CD4-positive, alpha-beta memory T cell (primary cell): ENCODE measurements around the gene SLC37A1. TPM values are rescaled to one million over a fixed set of nuclear protein-coding genes. Genes with fewer than 3 reads are reported as not detected.

ENCODE experiments used
- CTCF ChIA-PET: fragments of 350-600 bp; sonication (Branson Sonifier 250); formaldehyde crosslinking; loops from one replicate; lab custom pipeline; 2021; ENCODE audit warnings: inconsistent platforms; ENCODE audit not compliant: partially characterized antibody; lab: Charles Lee
- POLR2A ChIA-PET: fragments of 350-600 bp; sonication (Branson Sonifier 250); formaldehyde crosslinking; loops from one replicate; lab custom pipeline; 2021; ENCODE audit not compliant: partially characterized antibody; lab: Charles Lee
- DNase-seq, 5 donors: peaks; one replicate each; pipeline versions ENCODE4 v3.0.0 to v3.0.0-alpha.2; 2020 to 2022; ENCODE audit warnings: mixed read lengths in 1 of 5
- H3K27ac ChIP-seq: one replicate; pipeline ENCODE4 v1.7.0; 2013; ENCODE audit warnings: low read depth, low read length
- H3K27me3 ChIP-seq: 2 replicates; pipeline ENCODE4 v1.7.0; 2013; ENCODE audit warnings: mild to moderate bottlenecking, low read length, moderate library complexity; ENCODE audit not compliant: insufficient read depth
- H3K36me3 ChIP-seq: 2 replicates; pipeline ENCODE4 v1.7.0; 2013; ENCODE audit warnings: mild to moderate bottlenecking, low read length, moderate library complexity; ENCODE audit not compliant: insufficient read depth
- H3K4me1 ChIP-seq: 2 replicates; pipeline ENCODE4 v1.7.0; 2013; ENCODE audit warnings: mild to moderate bottlenecking, low read length, moderate library complexity; ENCODE audit not compliant: insufficient read depth
- H3K4me3 ChIP-seq, 2 donors: one replicate each; pipeline ENCODE4 v1.7.0; 2013; ENCODE audit warnings: low read length in 2 of 2, mild to moderate bottlenecking in 1 of 2
- H3K9me3 ChIP-seq, 2 donors: one replicate each; pipeline ENCODE4 v1.7.0; 2013; ENCODE audit warnings: low read length in 2 of 2, control low read depth in 1 of 2; ENCODE audit not compliant: control insufficient read depth in 1 of 2
- H3K27ac Mint-ChIP-seq, 7 donors: one replicate each; pipeline ENCODE4 v1.8.0; 2020 to 2021; ENCODE audit warnings: mixed read lengths in 7 of 7, mild to moderate bottlenecking in 6 of 7, inconsistent platforms in 3 of 7, moderate library complexity in 3 of 7
- H3K27me3 Mint-ChIP-seq, 2 donors: one replicate each; pipeline ENCODE4 v1.8.0; 2020 to 2021; ENCODE audit warnings: mixed read lengths in 2 of 2
- H3K36me3 Mint-ChIP-seq, 2 donors: one replicate each; pipeline ENCODE4 v1.8.0; 2020 to 2021; ENCODE audit warnings: mixed read lengths in 2 of 2, inconsistent platforms in 1 of 2, mild to moderate bottlenecking in 1 of 2
- H3K4me1 Mint-ChIP-seq, 4 donors: one replicate each; pipeline ENCODE4 v1.8.0; 2020 to 2021; ENCODE audit warnings: mixed read lengths in 4 of 4, mild to moderate bottlenecking in 1 of 4
- H3K4me3 Mint-ChIP-seq, 8 donors: one replicate each; pipeline ENCODE4 v1.8.0; 2020 to 2021; ENCODE audit warnings: mixed read lengths in 8 of 8, mild to moderate bottlenecking in 7 of 8, moderate library complexity in 6 of 8, inconsistent platforms in 3 of 8
- H3K9me3 Mint-ChIP-seq, 8 donors: one replicate each; pipeline ENCODE4 v1.8.0; 2020 to 2021; ENCODE audit warnings: mixed read lengths in 8 of 8, mild to moderate bottlenecking in 5 of 8, inconsistent platforms in 3 of 8, moderate library complexity in 1 of 8
- intact Hi-C: fragments of 100-400 bp; cut with micrococcal nuclease; formaldehyde crosslinking; loops from one replicate; pipeline ENCODE4 v1.15.1; 2023
- polyA plus RNA-seq, 2 donors: library from polyadenylated mRNA; unstranded; fragments of 300-500 nt; fragmentation: Illumina TruSeq; gene quantifications; one replicate each; pipeline ENCODE4 v1.2.3, GENCODE V29; 2021
- total RNA-seq, 2 experiments: library from RNA; stranded (reverse); gene quantifications; one replicate each; pipeline ENCODE4 v1.2.3, GENCODE V29; 2021

The SLC37A1 gene
- total and polyA plus RNA-seq, 4 experiments from 2014 or later: 4.7 to 18.5 (median 12.6) TPM

DNA sequence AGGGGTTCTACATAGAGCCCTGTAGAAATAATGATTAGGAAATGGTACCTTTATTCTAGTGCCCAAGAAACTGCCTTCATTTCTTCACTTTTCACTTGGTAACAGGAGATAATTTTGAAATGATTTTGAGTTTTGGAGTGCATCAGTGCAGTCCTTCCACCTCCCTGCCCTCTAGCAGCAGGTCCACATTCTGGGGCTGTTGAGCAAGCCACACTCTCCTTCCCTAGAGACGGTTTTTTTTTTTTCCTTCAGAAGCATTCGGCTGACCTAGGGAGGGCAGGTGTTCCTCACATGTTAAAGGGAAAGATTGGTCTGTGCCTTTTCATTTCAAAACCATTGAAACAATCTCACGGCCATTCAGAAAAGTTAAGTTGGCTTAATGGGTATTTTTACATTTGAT lies 39.8 kb downstream of the SLC37A1 start:
- peak overlapping the region in 2 of 7 donors; percentile 10 to 66 for H3K27ac Mint-ChIP-seq
- no peak overlapping the region for H3K4me3 Mint-ChIP-seq
- H3K27me3 Mint-ChIP-seq: no peaks in the 10 kb centered on the region
- CTCF ChIA-PET: interaction anchor here (0.7 kb wide), 1 partner anchor 17 kb away, joined by 3 read pairs; no protein-coding TSS in a partner anchor
- Histone ChIP-seq H3K27me3 (no peaks in the 10 kb centered on the region), H3K4me1 (no peaks in the 10 kb centered on the region), H3K4me3 (no peak overlapping the region), H3K27ac (no peak overlapping the region), H3K36me3 (peaks cover 1% of the 10 kb centered on the region), H3K9me3 (no peaks in the 10 kb centered on the region)
- no peaks in the 10 kb centered on the region for H3K4me1 Mint-ChIP-seq
- no peaks in the 10 kb centered on the region for H3K9me3 Mint-ChIP-seq
- peaks cover 50 to 59% of the 10 kb centered on the region in 2 donors for H3K36me3 Mint-ChIP-seq
- no peak for DNase-seq
- intact Hi-C loops: no loop called here
- POLR2A ChIA-PET: interaction anchor here (0.6 to 0.7 kb wide), 2 partner anchors 136 to 273 kb away, joined by 3 to 4 read pairs; no protein-coding TSS in a partner anchor

GRCh38 chr21:42554251-42554961 lies 40.8 kb downstream of the SLC37A1 start:
- H3K9me3 Mint-ChIP-seq: no peaks in the 10 kb centered on the region
- Histone ChIP-seq H3K4me3 (no peak overlapping the region), H3K27ac (no peak overlapping the region), H3K9me3 (no peaks in the 10 kb centered on the region), H3K27me3 (no peaks in the 10 kb centered on the region), H3K36me3 (peaks cover 5% of the 10 kb centered on the region), H3K4me1 (no peaks in the 10 kb centered on the region)
- POLR2A ChIA-PET: interaction anchor here (1.3 kb wide), 1 partner anchor 27 kb away, joined by 3 read pairs; no protein-coding TSS in a partner anchor
- peak overlapping the region in 3 of 7 donors; percentile 13 to 62 (median 31) for H3K27ac Mint-ChIP-seq
- no peak overlapping the region for H3K4me3 Mint-ChIP-seq
- no peaks in the 10 kb centered on the region for H3K27me3 Mint-ChIP-seq
- CTCF ChIA-PET: interaction anchor here (0.7 to 1.1 kb wide), 3 partner anchors 16 to 27 kb away, joined by 3 to 4 read pairs (median 3); no protein-coding TSS in a partner anchor
- no peaks in the 10 kb centered on the region for H3K4me1 Mint-ChIP-seq
- no peak for DNase-seq
- intact Hi-C loops: no loop called here
- peaks cover 50 to 55% of the 10 kb centered on the region in 2 donors for H3K36me3 Mint-ChIP-seq

DNA sequence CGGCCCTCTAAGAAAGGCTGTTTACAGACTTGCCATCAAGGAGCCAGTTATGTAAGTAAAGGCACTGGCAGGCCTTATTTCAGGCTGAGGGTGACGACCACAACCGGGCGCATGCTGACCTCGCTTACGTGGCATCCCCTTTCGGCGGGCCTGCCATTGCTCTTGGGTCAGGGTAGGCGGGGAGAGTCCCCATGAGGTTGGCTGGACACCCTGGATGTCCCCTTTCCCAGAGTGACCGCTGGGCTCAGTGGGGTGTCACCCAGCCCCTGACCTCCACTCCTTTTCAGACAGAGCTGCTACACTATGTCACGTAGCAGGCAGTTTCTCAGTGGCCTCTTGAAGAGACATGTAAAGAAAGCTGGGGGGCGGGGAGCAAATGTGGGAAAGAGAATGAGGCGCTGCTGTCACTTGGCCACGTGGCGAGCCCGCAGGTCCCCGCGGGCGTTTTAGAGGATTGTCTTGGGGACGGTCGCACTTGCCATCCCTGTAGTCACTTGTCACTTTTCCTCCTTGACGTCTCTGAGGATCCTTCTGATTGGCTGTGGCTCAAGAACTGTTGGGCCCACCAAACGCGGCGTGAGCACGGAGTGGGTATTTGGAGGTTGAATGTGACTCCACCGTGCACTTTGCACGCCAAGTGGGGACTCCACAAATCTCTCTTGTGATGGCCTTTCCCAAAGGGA lies 42.2 kb downstream of the SLC37A1 start:
- H3K36me3 ChIP-seq: peaks cover 5% of the 10 kb centered on the region
- H3K4me3 Mint-ChIP-seq: no peak overlapping the region
- intact Hi-C loops: no loop called here

GRCh38 chr21:42556476-42556875 lies 42.8 kb downstream of the SLC37A1 start:
- Histone ChIP-seq H3K27ac (no peak overlapping the region), H3K4me1 (no peaks in the 10 kb centered on the region), H3K9me3 (no peaks in the 10 kb centered on the region), H3K27me3 (no peaks in the 10 kb centered on the region), H3K36me3 (peaks cover 8% of the 10 kb centered on the region), H3K4me3 (no peak overlapping the region)
- CTCF ChIA-PET: no interaction called here
- Mint-ChIP-seq H3K27ac (no peak overlapping the region), H3K9me3 (no peaks in the 10 kb centered on the region), H3K27me3 (no peaks in the 10 kb centered on the region), H3K4me1 (peaks cover 0 to 1% (median 0%) of the 10 kb centered on the region in 4 donors), H3K4me3 (no peak overlapping the region), H3K36me3 (peaks cover 54 to 63% of the 10 kb centered on the region in 2 donors)
- POLR2A ChIA-PET: no interaction called here
- intact Hi-C loops: no loop called here
- no peak for DNase-seq

More for the DNA sequence above, 42.2 kb downstream of the SLC37A1 start:
- Mint-ChIP-seq H3K36me3 (peaks cover 52 to 62% of the 10 kb centered on the region in 2 donors), H3K4me1 (peaks cover 0 to 1% (median 0%) of the 10 kb centered on the region in 4 donors), H3K9me3 (no peaks in the 10 kb centered on the region), H3K27me3 (no peaks in the 10 kb centered on the region), H3K27ac (no peak overlapping the region)
- Histone ChIP-seq H3K27ac (no peak overlapping the region), H3K4me1 (no peaks in the 10 kb centered on the region), H3K27me3 (no peaks in the 10 kb centered on the region), H3K4me3 (no peak overlapping the region), H3K9me3 (no peaks in the 10 kb centered on the region)
- DNase-seq: no peak
- ChIA-PET CTCF (interaction anchor here (1.1 kb wide), 1 partner anchor 17 kb away, joined by 4 read pairs; no protein-coding TSS in a partner anchor), POLR2A (no interaction called here)

- Mint-ChIP-seq H3K27ac (no peak overlapping the region), H3K4me1 (peaks cover 0 to 1% (median 0%) of the 10 kb centered on the region in 4 donors), H3K27me3 (no peaks in the 10 kb centered on the region), H3K4me3 (no peak overlapping the region), H3K9me3 (no peaks in the 10 kb centered on the region), H3K36me3 (peaks cover 55 to 68% of the 10 kb centered on the region in 2 donors)
- no peaks in the 10 kb centered on the region for H3K4me1 ChIP-seq
- intact Hi-C loops: no loop called here
- H3K27me3 ChIP-seq: no peaks in the 10 kb centered on the region
- CTCF ChIA-PET: no interaction called here
- H3K4me3 ChIP-seq: no peak overlapping the region
- no peak for DNase-seq
- H3K36me3 ChIP-seq: peaks cover 12% of the 10 kb centered on the region
- H3K27ac ChIP-seq: no peak overlapping the region
- POLR2A ChIA-PET: no interaction called here
- H3K9me3 ChIP-seq: no peaks in the 10 kb centered on the region
Observed at GRCh38 chr21:42556960-42557359, 43.3 kb downstream of the SLC37A1 start.

GRCh38 chr21:42557420-42557819 lies 43.8 kb downstream of the SLC37A1 start:
- intact Hi-C loops: no loop called here
- Histone ChIP-seq H3K9me3 (no peaks in the 10 kb centered on the region), H3K27ac (no peak overlapping the region), H3K27me3 (no peaks in the 10 kb centered on the region), H3K36me3 (peaks cover 14% of the 10 kb centered on the region), H3K4me3 (no peak overlapping the region), H3K4me1 (no peaks in the 10 kb centered on the region)
- Mint-ChIP-seq H3K4me1 (peaks cover 0 to 1% (median 0%) of the 10 kb centered on the region in 4 donors), H3K9me3 (no peaks in the 10 kb centered on the region), H3K27ac (no peak overlapping the region), H3K36me3 (peaks cover 60 to 72% of the 10 kb centered on the region in 2 donors), H3K4me3 (no peak overlapping the region), H3K27me3 (no peaks in the 10 kb centered on the region)
- ChIA-PET POLR2A (no interaction called here), CTCF (no interaction called here)
- no peak for DNase-seq

- no peaks in the 10 kb centered on the region for H3K27me3 ChIP-seq
- Mint-ChIP-seq H3K27ac (no peak overlapping the region), H3K36me3 (peaks cover 57 to 75% of the 10 kb centered on the region in 2 donors), H3K4me3 (no peak overlapping the region), H3K27me3 (no peaks in the 10 kb centered on the region), H3K4me1 (peaks cover 0 to 1% (median 0%) of the 10 kb centered on the region in 4 donors), H3K9me3 (no peaks in the 10 kb centered on the region)
- ChIA-PET CTCF (no interaction called here), POLR2A (no interaction called here)
- no peaks in the 10 kb centered on the region for H3K4me1 ChIP-seq
- no peak overlapping the region for H3K4me3 ChIP-seq
- H3K36me3 ChIP-seq: peaks cover 19% of the 10 kb centered on the region
- intact Hi-C loops: no loop called here
- no peak for DNase-seq
- no peaks in the 10 kb centered on the region for H3K9me3 ChIP-seq
- no peak overlapping the region for H3K27ac ChIP-seq
Observed at GRCh38 chr21:42558368-42558767, 44.7 kb downstream of the SLC37A1 start.
